AG04450 (cell line): ENCODE data around the gene SLC44A1. TPM values are rescaled to one million over a fixed set of nuclear protein-coding genes. Genes with fewer than 3 reads are reported as not detected.

Source experiments
- CTCF ChIA-PET: fragments of 300-600, 350-600 bp; formaldehyde crosslinking; extraction: SDS; loops from one replicate; lab custom pipeline; 2022; ENCODE audit warnings: antibody characterized with exemption, inconsistent platforms; lab: Charles Lee
- POLR2A ChIA-PET: fragments of 350-600 bp; formaldehyde crosslinking; extraction: SDS; loops from one replicate; lab custom pipeline; 2021; ENCODE audit warnings: antibody characterized with exemption, inconsistent platforms; lab: Yijun Ruan, JAX
- DNase-seq: peaks from one replicate; pipeline ENCODE4 v3.0.0-alpha.2; 2011; ENCODE audit warnings: low read depth, low spot score
- H3K27ac ChIP-seq: one replicate; pipeline ENCODE4 v1.5.1; 2012; ENCODE audit warnings: low read depth, low read length, control low read depth
- H3K27me3 ChIP-seq: one replicate; pipeline ENCODE4 v1.6.0; 2012; ENCODE audit warnings: low read length; ENCODE audit not compliant: control insufficient read depth, insufficient read depth
- H3K4me3 ChIP-seq: 2 replicates; pipeline ENCODE4 v1.5.1; 2011; ENCODE audit warnings: mild to moderate bottlenecking, low read depth, low read length, control low read depth
- H3K9me3 ChIP-seq: 2 replicates; pipeline ENCODE4 v1.5.1; 2012; ENCODE audit warnings: low read length; ENCODE audit not compliant: control insufficient read depth, insufficient read depth
- polyA plus RNA-seq: library from polyadenylated mRNA; depleted of rRNA; stranded (reverse); fragments of >200 nt; gene quantifications from 2 replicates; pipeline ENCODE4 v1.2.3, GENCODE V29; 2011
- TF ChIP-seq, protein P1 (sequence below): IDR thresholded peaks from 2 replicates; pipeline ENCODE4 v1.5.1; 2011; ENCODE audit warnings: low read depth, low read length, control low read depth, inconsistent platforms

Gene SLC44A1
- polyA plus RNA-seq, 1 experiment = 15.6 TPM

GRCh38 chr9:105302728-105303127, 58.3 kb downstream of the SLC44A1 start:
- no peak overlapping the region for H3K4me3 ChIP-seq
- ChIA-PET POLR2A (no interaction called here), CTCF (no interaction called here)
- no peak for DNase-seq
- H3K27me3 ChIP-seq = no peaks in the 10 kb centered on the region
- H3K27ac ChIP-seq = no peak overlapping the region
- H3K9me3 ChIP-seq = no peaks in the 10 kb centered on the region
- TF ChIP-seq, protein P1, sequence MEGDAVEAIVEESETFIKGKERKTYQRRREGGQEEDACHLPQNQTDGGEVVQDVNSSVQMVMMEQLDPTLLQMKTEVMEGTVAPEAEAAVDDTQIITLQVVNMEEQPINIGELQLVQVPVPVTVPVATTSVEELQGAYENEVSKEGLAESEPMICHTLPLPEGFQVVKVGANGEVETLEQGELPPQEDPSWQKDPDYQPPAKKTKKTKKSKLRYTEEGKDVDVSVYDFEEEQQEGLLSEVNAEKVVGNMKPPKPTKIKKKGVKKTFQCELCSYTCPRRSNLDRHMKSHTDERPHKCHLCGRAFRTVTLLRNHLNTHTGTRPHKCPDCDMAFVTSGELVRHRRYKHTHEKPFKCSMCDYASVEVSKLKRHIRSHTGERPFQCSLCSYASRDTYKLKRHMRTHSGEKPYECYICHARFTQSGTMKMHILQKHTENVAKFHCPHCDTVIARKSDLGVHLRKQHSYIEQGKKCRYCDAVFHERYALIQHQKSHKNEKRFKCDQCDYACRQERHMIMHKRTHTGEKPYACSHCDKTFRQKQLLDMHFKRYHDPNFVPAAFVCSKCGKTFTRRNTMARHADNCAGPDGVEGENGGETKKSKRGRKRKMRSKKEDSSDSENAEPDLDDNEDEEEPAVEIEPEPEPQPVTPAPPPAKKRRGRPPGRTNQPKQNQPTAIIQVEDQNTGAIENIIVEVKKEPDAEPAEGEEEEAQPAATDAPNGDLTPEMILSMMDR = no peak

- no peaks in the 10 kb centered on the region for H3K9me3 ChIP-seq
- H3K4me3 ChIP-seq = no peak overlapping the region
- ChIA-PET POLR2A (no interaction called here), CTCF (interaction anchor here (0.7 kb wide), 1 partner anchor 1774 kb away, joined by 5 read pairs; no protein-coding TSS in a partner anchor)
- TF ChIP-seq, protein P1 = no peak
- H3K27me3 ChIP-seq = no peaks in the 10 kb centered on the region
- DNase-seq = no peak
- no peak overlapping the region for H3K27ac ChIP-seq
Measured at GRCh38 chr9:105305856-105306255, 61.4 kb downstream of the SLC44A1 start.

GRCh38 chr9:105306351-105307140, 62.1 kb downstream of the SLC44A1 start:
- ChIA-PET CTCF (no interaction called here), POLR2A (interaction anchor here (0.6 kb wide), 1 partner anchor 99 kb away, joined by 3 read pairs; no protein-coding TSS in a partner anchor)
- no peak for DNase-seq
- no peaks in the 10 kb centered on the region for H3K9me3 ChIP-seq
- TF ChIP-seq, protein P1 = no peak
- no peaks in the 10 kb centered on the region for H3K27me3 ChIP-seq
- H3K27ac ChIP-seq = no peak overlapping the region
- H3K4me3 ChIP-seq = no peak overlapping the region

DNA sequence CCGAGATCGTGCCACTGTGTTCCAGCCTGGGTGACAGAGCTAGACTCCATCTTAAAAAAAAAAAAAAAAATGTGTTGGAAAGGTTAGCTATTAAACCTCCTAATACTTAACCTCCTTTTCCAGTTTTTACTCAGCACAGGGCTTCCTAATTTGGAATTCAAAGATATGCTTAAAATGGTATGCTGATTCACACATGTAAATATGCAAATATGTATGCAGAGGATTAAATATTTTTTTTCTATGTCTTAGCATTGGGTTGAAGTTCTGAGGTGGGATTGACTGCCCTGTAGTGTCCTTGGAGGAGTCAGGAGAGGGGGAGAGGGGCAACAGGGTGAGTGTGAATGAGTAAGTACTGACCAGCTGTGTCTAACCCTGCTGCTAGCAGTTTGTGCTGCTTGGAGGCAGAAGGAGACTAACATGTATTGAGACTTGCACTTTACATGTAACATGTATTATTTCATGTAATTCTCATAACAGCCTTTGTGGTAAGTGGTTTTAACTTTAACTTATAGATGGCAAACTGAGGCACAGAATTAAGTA, 63.2 kb downstream of the SLC44A1 start:
- no peak overlapping the region for H3K27ac ChIP-seq
- TF ChIP-seq, protein P1 = no peak
- ChIA-PET POLR2A (interaction anchor here (0.6 kb wide), 1 partner anchor 98 kb away, joined by 3 read pairs; no protein-coding TSS in a partner anchor), CTCF (no interaction called here)
- no peak overlapping the region for H3K4me3 ChIP-seq
- no peaks in the 10 kb centered on the region for H3K27me3 ChIP-seq
- H3K9me3 ChIP-seq = no peaks in the 10 kb centered on the region
- DNase-seq = no peak
